ENCODE measurements around the gene TRIM63.

Gene TRIM63

GRCh38 chr1:26019641-26020315 is 47.7 kb downstream of the TRIM63 start:
- TF ChIP-seq MYC (IDR thresholded peaks at IDR 0.05; ENCODE audit: low read depth, low read length) = no peak
- no peak for TF ChIP-seq MAX (IDR thresholded peaks at IDR 0.05; ENCODE audit: low read depth, low read length)
- TF ChIP-seq POLR2A (IDR thresholded peaks at IDR 0.05; ENCODE audit: extremely low read depth, insufficient read length) = no peak
- TF ChIP-seq CTCF (IDR thresholded peaks at IDR 0.05; ENCODE audit: low read depth, low read length) = no peak
- H3K4me3 ChIP-seq (ENCODE audit: low read depth, low read length) = no peak overlapping the region
- DNase-seq (ENCODE audit: low read depth) = peak; percentile 65

GRCh38 chr1:26017606-26018005 is 49.8 kb downstream of the TRIM63 start:
- TF ChIP-seq MYC (IDR thresholded peaks at IDR 0.05; ENCODE audit: low read depth, low read length) = no peak
- TF ChIP-seq POLR2A (IDR thresholded peaks at IDR 0.05; ENCODE audit: extremely low read depth, insufficient read length) = no peak
- TF ChIP-seq MAX (IDR thresholded peaks at IDR 0.05; ENCODE audit: low read depth, low read length) = no peak
- TF ChIP-seq CTCF (IDR thresholded peaks at IDR 0.05; ENCODE audit: low read depth, low read length) = no peak
- DNase-seq (ENCODE audit: low read depth) = no peak
- H3K4me3 ChIP-seq (ENCODE audit: low read depth, low read length) = no peak overlapping the region

- no peak for TF ChIP-seq MAX (IDR thresholded peaks at IDR 0.05; ENCODE audit: low read depth, low read length)
- TF ChIP-seq CTCF (IDR thresholded peaks at IDR 0.05; ENCODE audit: low read depth, low read length) = no peak
- TF ChIP-seq POLR2A (IDR thresholded peaks at IDR 0.05; ENCODE audit: extremely low read depth, insufficient read length) = no peak
- no peak for TF ChIP-seq MYC (IDR thresholded peaks at IDR 0.05; ENCODE audit: low read depth, low read length)
- peak; percentile 37 for DNase-seq (ENCODE audit: low read depth)
- H3K4me3 ChIP-seq (ENCODE audit: low read depth, low read length) = no peak overlapping the region
These were observed 50.4 kb downstream of the TRIM63 start for GRCh38 chr1:26016953-26017545.

GRCh38 chr1:26016258-26016952 is 51.0 kb downstream of the TRIM63 start:
- no peak overlapping the region for H3K4me3 ChIP-seq (ENCODE audit: low read depth, low read length)
- TF ChIP-seq POLR2A (IDR thresholded peaks at IDR 0.05; ENCODE audit: extremely low read depth, insufficient read length) (no peak), CTCF (IDR thresholded peaks at IDR 0.05; ENCODE audit: low read depth, low read length) (no peak), MAX (IDR thresholded peaks at IDR 0.05; ENCODE audit: low read depth, low read length) (no peak), MYC (IDR thresholded peaks at IDR 0.05; ENCODE audit: low read depth, low read length) (no peak)
- DNase-seq (ENCODE audit: low read depth) = peak; percentile 37

- no peak for TF ChIP-seq CTCF (IDR thresholded peaks at IDR 0.05; ENCODE audit: low read depth, low read length)
- TF ChIP-seq MAX (IDR thresholded peaks at IDR 0.05; ENCODE audit: low read depth, low read length) = no peak
- peak; percentile 93 for DNase-seq (ENCODE audit: low read depth)
- no peak overlapping the region for H3K4me3 ChIP-seq (ENCODE audit: low read depth, low read length)
These were observed 52.1 kb downstream of the TRIM63 start for GRCh38 chr1:26015358-26015757.
